ENCODE data around the gene OLIG1.

GRCh38 chr21:33071770-33072306, 1.9 kb downstream of the OLIG1 start:
- TF ChIP-seq CTCF (IDR thresholded peaks at IDR 0.05) (no peak), EZH2 (IDR thresholded peaks at IDR 0.05; ENCODE audit: borderline replicate concordance, insufficient read depth, low read depth, low read length, poor library complexity, severe bottlenecking) (no peak)

Data from B cell (primary cell).